Stromal cell of bone marrow (primary cell): ENCODE data around the gene KDM5B.
"Not testable (repeated sequence)": the region's sequence is repeated elsewhere in the genome, so short reads cannot be mapped to it uniquely, and the experiment has no call there.

Experiments
- DNase-seq: peaks from one replicate; pipeline ENCODE4 v3.0.0-alpha.2; 2012; ENCODE audit warnings: low read depth

KDM5B gene

GRCh38 chr1:202807926-202808757 is at the start of gene KDM5B:
Gene KDM5B, minus strand, starts transcription at chr1:202808421. Its CDS starts 116 bp downstream, at chr1:202808305.
- DNase-seq: peak; percentile 33

- DNase-seq: no peak
These were observed 49.0 kb upstream of the KDM5B start for GRCh38 chr1:202857136-202857610.

GRCh38 chr1:202856014-202856413 is 47.8 kb upstream of the KDM5B start:
- no peak for DNase-seq

- no peak for DNase-seq
These were observed 46.6 kb upstream of the KDM5B start for GRCh38 chr1:202854787-202855186.

GRCh38 chr1:202852163-202852904 is 44.1 kb upstream of the KDM5B start:
- peak; percentile 14 for DNase-seq

- no peak for DNase-seq
These were observed 42.6 kb upstream of the KDM5B start for GRCh38 chr1:202850593-202851362.

GRCh38 chr1:202848191-202848542 is 39.9 kb upstream of the KDM5B start:
- DNase-seq: no peak

GRCh38 chr1:202844935-202845334 is 36.7 kb upstream of the KDM5B start:
- no peak for DNase-seq

GRCh38 chr1:202844259-202844658 is 36.0 kb upstream of the KDM5B start:
- no peak for DNase-seq

- no peak for DNase-seq
These were observed 34.9 kb upstream of the KDM5B start for GRCh38 chr1:202843081-202843480.

- DNase-seq: no peak
These were observed 29.6 kb upstream of the KDM5B start for GRCh38 chr1:202837746-202838262.

GRCh38 chr1:202836623-202837403 is 28.6 kb upstream of the KDM5B start:
- no peak for DNase-seq

- DNase-seq: no peak
These were observed 27.4 kb upstream of the KDM5B start for GRCh38 chr1:202835548-202836072.

- DNase-seq: no peak
These were observed 26.7 kb upstream of the KDM5B start for GRCh38 chr1:202834771-202835547.

- no peak for DNase-seq
These were observed 23.7 kb upstream of the KDM5B start for GRCh38 chr1:202831906-202832305.

GRCh38 chr1:202829223-202829622 is 21.0 kb upstream of the KDM5B start:
- DNase-seq: not testable (repeated sequence)

- DNase-seq: no peak
These were observed 17.5 kb upstream of the KDM5B start for GRCh38 chr1:202825748-202826147.

GRCh38 chr1:202821467-202821866 is 13.2 kb upstream of the KDM5B start:
- peak; percentile 22 for DNase-seq

- DNase-seq: no peak
These were observed 10.6 kb upstream of the KDM5B start for GRCh38 chr1:202818819-202819218.

GRCh38 chr1:202815120-202815519 is 6.9 kb upstream of the KDM5B start:
- no peak for DNase-seq
